HG02981 (cell line): ENCODE results near the gene CD33.
"Not testable (repeated sequence)": the region's sequence is repeated elsewhere in the genome, so short reads cannot be mapped to it uniquely, and the experiment has no call there.

ENCODE experiments used
- ATAC-seq: cut with Tn5 transposase; IDR thresholded peaks from one replicate; pipeline ENCODE4 v1.9.1; 2021; ENCODE audit warnings: mild to moderate bottlenecking, moderate library complexity; ENCODE audit not compliant: unreplicated experiment

CD33 gene

GRCh38 chr19:51224898-51225393 is at the start of gene CD33:
Gene CD33 (plus strand): TSS chr19:51225080. CDS start chr19:51225119, 39 bp downstream.
- ATAC-seq: not testable (repeated sequence)

GRCh38 chr19:51179256-51179655 is 45.6 kb upstream of the CD33 start:
- ATAC-seq: no peak

GRCh38 chr19:51181377-51181912 is 43.4 kb upstream of the CD33 start:
- no peak for ATAC-seq

GRCh38 chr19:51181913-51182419 is 42.9 kb upstream of the CD33 start:
- no peak for ATAC-seq

GRCh38 chr19:51183629-51184028 is 41.3 kb upstream of the CD33 start:
- ATAC-seq: no peak

DNA sequence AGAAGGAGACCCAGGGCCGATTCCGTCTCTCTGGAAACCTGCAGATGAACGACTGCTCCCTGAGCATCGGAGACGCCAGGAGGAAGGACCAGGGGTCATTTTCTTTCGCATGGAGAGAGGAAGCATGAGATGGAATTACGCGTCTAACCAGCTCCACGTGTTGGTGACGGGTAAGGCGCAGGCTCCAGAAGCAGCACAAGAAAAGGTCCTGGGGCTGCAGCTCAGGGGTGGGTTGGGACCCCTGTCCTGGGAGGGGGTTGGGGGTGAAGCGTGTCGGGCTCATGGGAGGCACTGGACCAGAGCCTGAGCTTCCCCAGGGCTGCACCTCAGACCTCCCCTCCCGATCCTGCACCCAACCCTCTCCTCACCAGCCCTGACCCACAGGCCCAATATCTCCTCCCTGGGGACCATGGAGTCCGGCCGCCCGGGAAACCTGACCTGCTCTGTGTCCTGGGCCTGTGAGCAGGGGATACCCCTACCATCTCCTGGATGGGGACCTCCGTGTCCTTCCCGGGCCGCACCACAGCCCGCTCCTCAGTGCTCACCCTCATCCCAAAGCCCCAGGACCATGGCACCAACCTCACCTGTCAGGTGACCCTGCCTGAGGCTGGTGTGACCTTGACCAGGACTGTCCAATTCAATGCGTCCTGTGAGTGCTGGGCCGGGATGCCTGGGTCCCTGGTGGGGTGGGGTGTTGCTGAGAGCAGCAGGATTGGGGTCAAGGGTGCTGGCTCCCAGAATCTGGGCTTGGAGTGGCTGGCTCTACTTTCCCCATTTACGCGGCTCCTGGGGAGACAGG is 39.6 kb upstream of the CD33 start:
- ATAC-seq: no peak

DNA sequence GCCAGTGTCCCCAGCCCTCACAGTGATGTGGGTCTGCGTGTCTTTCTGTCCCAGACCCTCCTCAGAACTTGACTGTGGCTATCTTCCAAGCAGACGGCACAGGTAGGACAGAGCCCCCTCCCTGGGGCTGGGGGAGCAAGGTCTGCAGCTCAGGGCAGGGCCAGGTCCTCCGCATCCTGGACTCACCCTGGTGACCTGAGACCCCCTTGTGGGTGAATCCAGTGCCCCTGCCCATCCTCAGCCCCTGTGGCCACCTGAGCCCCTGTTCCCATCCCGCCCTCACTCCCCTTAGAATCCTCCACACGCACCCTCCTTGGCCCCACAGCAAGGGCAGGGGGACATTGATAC is 39.0 kb upstream of the CD33 start:
- no peak for ATAC-seq

DNA sequence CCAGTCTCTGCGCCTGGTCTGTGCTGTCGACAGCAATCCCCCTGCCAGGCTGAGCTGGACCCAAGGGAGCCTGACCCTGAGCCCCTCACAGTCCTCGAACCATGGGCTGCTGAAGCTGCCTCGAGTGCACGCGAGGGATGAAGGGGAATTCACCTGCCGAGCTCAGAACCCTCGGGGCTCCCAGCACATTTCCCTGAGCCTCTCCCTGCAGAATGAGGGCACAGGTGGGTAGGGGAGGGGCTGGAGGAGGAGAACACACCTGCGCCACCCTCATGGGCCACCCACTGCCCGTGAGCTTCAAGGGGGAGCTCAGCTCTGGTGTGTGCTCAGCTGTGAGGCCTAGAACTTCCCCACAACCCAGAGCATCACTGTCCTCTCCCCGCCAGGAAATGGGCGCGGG is 38.6 kb upstream of the CD33 start:
- ATAC-seq: no peak

DNA sequence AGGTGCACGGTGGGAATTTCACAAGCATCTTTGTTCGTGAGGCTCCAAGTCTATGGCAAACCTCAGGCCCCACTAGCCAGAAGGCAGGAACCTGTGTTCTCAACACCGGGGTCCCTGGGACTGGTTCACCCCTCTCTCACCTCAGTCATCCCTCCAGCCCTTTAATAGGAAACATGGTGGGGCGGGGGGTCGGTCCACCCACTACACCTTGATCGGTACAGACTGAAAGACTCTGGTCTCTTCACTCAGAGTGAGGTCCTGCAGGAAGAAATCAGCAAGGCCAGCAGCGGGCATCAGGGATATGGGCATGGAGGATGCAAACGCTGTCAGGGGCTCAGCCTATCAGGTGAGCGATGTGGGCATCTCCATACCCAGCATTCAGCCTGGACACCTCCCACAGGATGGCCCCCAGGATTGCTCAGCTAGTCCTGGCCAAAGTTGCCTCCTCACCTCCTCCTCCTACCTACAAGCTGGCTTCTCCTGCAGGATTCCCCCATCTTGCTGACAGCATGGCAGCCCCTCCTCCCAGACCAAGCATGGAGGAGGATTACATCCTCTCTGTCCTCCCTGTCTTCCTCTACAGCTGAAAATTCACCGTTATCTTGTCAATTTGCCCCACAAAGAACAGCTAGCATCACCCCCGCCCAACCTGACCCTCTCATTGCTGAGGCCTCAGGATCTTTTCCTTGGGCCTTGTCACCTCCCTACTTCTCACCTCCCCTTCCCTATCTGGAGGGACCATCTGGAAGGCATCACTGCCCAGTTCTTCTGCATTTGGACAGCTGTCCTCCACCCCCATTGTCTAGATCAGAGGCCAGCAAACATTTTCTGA is 37.3 kb upstream of the CD33 start:
- ATAC-seq: no peak

GRCh38 chr19:51188227-51188559 is 36.7 kb upstream of the CD33 start:
- no peak for ATAC-seq

DNA sequence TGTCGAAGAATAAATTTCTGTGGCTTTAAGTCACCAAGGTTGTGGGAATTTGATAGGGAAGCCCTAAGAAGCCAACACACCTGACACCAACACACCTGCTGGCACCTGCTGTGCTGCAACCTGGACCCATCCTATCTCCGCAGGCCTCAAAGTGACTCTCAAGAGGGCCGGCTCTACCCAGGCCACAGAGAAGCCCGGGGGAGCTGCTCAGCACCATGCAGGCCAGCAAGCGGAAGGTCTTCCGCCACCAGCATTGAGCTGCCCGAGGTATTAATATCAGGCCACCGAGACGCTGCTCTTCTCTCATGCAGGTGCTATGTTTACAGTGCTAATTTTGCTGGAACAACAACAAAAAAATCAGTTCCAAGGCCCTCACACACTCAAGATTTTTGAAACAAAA is 32.2 kb upstream of the CD33 start:
- no peak for ATAC-seq

DNA sequence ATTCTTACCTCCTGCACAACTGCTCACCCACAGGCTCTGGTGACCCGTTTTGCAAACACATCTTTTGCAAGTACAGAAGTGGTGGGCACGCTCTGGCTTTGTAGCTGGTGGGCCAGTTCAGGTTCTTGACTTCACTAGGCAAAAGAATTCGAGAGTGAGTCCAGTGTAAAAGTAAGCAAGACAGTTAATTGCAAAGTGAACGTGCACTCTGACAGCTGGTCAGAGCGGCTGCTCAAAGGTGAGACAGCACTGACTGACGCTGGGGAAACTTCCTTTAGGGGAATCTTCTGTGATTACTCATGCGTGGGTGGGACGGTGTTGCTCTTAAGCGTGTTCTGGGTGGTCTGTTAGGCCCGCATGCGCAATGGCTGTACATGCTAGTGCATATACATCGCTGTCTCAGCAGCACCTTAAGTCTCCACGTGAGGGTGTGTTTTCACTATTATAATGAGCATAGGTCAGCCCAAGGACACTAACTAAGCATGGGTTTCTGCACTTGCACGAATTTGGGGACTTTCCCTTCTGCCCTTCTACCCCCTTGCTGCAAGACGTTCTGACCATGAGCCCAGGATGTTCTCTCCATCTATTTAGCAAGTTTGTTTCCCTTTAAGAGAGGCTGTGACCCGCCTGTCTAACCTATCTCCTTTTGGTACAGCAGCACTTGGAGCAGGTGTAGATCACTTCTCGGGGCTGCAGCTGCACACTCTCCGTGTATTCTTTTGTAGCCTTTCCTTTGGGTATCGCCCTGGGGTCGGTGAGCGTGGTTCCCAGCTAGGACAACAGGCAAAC is 30.2 kb upstream of the CD33 start:
- no peak for ATAC-seq

DNA sequence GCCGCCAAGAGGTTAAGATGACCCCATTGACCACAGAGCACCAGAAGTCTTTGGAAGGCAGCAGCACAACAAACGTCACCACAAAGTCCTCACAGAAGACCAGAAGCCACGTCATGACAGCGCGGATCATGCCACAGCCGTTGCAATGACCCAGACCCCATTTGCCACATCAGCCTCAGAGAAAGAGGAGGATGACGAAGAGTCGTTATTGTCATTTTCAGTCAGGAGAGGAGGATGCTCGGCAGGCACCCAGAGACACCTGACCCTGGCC is 29.6 kb upstream of the CD33 start:
- ATAC-seq: no peak

- ATAC-seq: no peak
These were observed 29.3 kb upstream of the CD33 start for GRCh38 chr19:51195616-51196015.

- ATAC-seq: no peak
These were observed 28.7 kb upstream of the CD33 start for GRCh38 chr19:51196181-51196580.

GRCh38 chr19:51198641-51199040 is 26.2 kb upstream of the CD33 start:
- no peak for ATAC-seq

GRCh38 chr19:51200071-51200666 is 24.7 kb upstream of the CD33 start:
- ATAC-seq: no peak

DNA sequence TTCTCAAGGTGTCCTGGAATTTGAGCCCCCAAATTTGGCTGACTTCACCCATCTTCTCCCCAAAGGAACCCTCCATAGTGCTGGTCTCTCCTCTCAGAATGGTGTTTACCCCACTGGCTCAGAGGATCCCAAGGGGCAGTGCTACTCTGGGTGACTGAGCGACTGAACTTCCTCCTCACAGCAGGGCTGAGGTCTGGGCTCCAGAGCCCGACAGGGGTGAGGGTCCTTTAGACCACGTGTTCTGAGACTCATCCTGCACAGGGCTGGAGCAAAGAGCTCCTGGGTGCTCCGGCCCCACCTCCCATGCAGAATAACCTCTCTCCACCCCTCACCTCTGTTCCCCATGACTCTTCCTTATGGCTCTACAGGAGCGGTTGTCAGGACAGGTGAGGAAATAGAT is 23.2 kb upstream of the CD33 start:
- no peak for ATAC-seq

- no peak for ATAC-seq
These were observed 21.0 kb upstream of the CD33 start for GRCh38 chr19:51203916-51204315.

DNA sequence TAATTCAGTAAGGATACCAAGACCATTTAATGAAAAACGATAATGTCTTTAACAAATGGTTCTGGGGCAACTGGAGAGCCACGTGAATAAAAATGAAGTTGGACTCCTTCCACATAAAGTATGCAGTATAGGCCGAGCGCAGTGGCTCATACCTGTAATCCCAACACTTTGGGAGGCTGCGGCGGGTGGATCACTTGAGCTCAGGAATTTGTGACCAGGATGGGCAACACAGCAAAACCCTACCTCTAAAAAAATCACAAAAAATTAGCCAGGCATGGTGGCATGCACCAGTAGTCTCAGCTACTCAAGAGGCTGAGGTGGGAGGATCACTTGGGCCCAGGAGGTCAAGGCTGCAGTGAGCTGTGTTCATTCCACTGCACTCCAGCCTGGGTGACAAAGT is 20.6 kb upstream of the CD33 start:
- ATAC-seq: no peak

GRCh38 chr19:51207747-51208146 is 17.1 kb upstream of the CD33 start:
- ATAC-seq: no peak
